ENCODE measurements around the gene FCRLB.

Gene FCRLB

DNA sequence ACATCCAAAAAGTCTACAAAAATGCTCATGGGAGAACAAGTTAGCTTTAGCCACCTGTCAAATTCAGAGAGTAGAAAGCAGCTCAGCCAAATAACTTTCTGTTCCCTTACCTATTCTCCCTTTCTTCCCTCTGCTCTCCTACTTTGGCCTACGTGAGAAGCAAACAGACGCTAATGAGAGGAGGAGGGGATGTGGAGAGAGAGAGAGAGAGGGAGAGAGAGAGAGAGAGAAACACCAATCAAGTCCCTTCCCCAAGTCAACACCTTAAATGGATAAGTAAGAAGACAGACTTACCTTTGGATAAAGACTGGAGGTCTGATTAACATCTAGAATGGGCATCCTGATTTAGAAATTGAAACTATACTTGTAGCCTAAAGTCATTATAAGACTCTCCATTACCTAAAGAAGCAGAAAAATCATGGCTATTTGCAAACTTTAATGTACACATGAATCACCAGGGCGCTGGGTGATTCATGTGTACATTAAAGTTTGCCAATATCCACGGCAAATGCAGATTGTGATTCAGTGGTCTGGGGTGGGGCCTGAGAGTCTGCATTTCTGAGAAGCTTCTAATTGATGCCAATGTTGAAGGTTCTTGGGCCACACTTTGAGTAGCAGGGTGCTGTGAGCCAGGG is 15.1 kb downstream of the FCRLB start:
- H3K4me3 ChIP-seq (ENCODE audit: low read depth in 1 of 2, low read length in 2 of 2): no peak overlapping the region
- H3K4me2 ChIP-seq (ENCODE audit: insufficient read depth, low read length): no peak overlapping the region
- H3K9ac ChIP-seq (ENCODE audit: low read depth, low read length): no peak overlapping the region
- peaks cover 11% of the 10 kb centered on the region for H3K4me1 ChIP-seq (ENCODE audit: insufficient read depth, low read length)
- ATAC-seq (ENCODE audit: insufficient read depth, low read depth) (no peak), DNase-seq (no peak)
- H3K9me3 ChIP-seq (ENCODE audit: insufficient read depth, low read length, severe bottlenecking): no peaks in the 10 kb centered on the region
- no peaks in the 10 kb centered on the region for H4K20me1 ChIP-seq (ENCODE audit: insufficient read depth, low read length)
- no peaks in the 10 kb centered on the region for H3K36me3 ChIP-seq (ENCODE audit: insufficient read depth, low read length)
- no peaks in the 10 kb centered on the region for H3K79me2 ChIP-seq (ENCODE audit: insufficient read depth, low read length)
- H2AFZ ChIP-seq (ENCODE audit: low read depth, low read length): no peak overlapping the region
- no peak for TF ChIP-seq EZH2 (IDR thresholded peaks at IDR 0.05; ENCODE audit: borderline replicate concordance, low read depth, low read length, severe bottlenecking)
- TF ChIP-seq, protein P1, sequence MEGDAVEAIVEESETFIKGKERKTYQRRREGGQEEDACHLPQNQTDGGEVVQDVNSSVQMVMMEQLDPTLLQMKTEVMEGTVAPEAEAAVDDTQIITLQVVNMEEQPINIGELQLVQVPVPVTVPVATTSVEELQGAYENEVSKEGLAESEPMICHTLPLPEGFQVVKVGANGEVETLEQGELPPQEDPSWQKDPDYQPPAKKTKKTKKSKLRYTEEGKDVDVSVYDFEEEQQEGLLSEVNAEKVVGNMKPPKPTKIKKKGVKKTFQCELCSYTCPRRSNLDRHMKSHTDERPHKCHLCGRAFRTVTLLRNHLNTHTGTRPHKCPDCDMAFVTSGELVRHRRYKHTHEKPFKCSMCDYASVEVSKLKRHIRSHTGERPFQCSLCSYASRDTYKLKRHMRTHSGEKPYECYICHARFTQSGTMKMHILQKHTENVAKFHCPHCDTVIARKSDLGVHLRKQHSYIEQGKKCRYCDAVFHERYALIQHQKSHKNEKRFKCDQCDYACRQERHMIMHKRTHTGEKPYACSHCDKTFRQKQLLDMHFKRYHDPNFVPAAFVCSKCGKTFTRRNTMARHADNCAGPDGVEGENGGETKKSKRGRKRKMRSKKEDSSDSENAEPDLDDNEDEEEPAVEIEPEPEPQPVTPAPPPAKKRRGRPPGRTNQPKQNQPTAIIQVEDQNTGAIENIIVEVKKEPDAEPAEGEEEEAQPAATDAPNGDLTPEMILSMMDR (IDR thresholded peaks at IDR 0.05; ENCODE audit: borderline replicate concordance, extremely low read depth, low read length, poor library complexity, severe bottlenecking): no peak
- H3K27me3 ChIP-seq (ENCODE audit: insufficient read depth, low read length, poor library complexity): peaks cover 43% of the 10 kb centered on the region
- H3K27ac ChIP-seq (ENCODE audit: low read length): no peak overlapping the region

DNA sequence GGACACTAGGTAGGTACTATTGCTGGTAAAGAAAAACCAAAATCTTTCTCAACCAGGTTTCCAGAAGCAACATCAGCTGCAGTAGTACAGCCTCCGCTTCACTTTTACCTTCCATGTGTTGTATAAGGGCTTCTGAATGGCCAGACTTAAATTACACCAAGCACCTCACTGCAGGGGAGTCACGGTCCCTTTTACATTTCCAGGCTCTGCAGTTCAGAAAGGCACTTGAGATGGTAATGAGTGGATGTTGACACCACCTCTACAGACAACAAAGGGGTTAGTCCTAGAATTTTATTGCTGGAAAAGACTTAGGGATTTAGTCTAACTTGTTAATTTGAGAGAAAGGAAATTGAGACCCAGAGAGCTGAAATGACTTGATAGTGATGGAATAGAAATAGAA is 16.3 kb downstream of the FCRLB start:
- H3K27me3 ChIP-seq (ENCODE audit: insufficient read depth, low read length, poor library complexity): peaks cover 31% of the 10 kb centered on the region
- H3K4me2 ChIP-seq (ENCODE audit: insufficient read depth, low read length): no peak overlapping the region
- no peak overlapping the region for H3K27ac ChIP-seq (ENCODE audit: low read length)
- H3K36me3 ChIP-seq (ENCODE audit: insufficient read depth, low read length): no peaks in the 10 kb centered on the region
- H3K9me3 ChIP-seq (ENCODE audit: insufficient read depth, low read length, severe bottlenecking): no peaks in the 10 kb centered on the region
- peaks cover 11% of the 10 kb centered on the region for H3K4me1 ChIP-seq (ENCODE audit: insufficient read depth, low read length)
- DNase-seq (no peak), ATAC-seq (ENCODE audit: insufficient read depth, low read depth) (no peak)
- H2AFZ ChIP-seq (ENCODE audit: low read depth, low read length): no peak overlapping the region
- no peak for TF ChIP-seq EZH2 (IDR thresholded peaks at IDR 0.05; ENCODE audit: borderline replicate concordance, low read depth, low read length, severe bottlenecking)
- TF ChIP-seq, protein P1 (IDR thresholded peaks at IDR 0.05; ENCODE audit: borderline replicate concordance, extremely low read depth, low read length, poor library complexity, severe bottlenecking): no peak
- H4K20me1 ChIP-seq (ENCODE audit: insufficient read depth, low read length): no peaks in the 10 kb centered on the region
- no peak overlapping the region for H3K4me3 ChIP-seq (ENCODE audit: low read depth in 1 of 2, low read length in 2 of 2)
- no peak overlapping the region for H3K9ac ChIP-seq (ENCODE audit: low read depth, low read length)
- H3K79me2 ChIP-seq (ENCODE audit: insufficient read depth, low read length): no peaks in the 10 kb centered on the region

DNA sequence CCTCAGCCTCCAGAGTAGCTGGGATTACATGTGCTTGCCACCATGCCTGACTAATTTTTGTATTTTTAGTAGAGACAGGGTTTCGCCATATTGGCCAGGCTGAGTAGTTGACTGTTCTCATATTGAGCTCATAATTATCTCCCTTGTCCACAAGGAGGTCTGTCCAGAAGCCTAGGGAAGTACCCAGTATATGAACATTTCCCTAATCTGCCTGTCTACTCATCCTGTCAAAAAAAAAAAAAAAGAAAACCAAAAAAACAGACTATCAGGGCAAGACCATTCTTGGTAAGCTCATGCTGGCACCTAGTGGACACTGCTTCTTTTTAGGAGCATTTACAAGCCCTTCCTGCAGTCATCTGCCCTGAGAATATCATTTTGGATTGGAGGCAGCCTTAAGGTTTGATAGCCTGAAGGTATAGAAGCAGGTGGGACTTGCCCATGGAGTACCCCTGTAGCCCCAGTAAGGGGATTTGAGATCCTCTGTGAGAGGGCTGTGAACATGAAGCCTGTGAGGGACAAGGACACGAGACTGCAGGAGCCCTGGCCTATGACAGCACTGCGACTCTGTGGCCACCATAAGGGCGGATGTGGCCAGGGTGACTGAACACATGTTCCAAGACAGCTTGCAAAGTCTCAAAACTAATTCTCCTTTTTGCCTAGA is 17.4 kb downstream of the FCRLB start:
- Histone ChIP-seq H3K27me3 (ENCODE audit: insufficient read depth, low read length, poor library complexity) (peaks cover 22% of the 10 kb centered on the region), H3K4me1 (ENCODE audit: insufficient read depth, low read length) (peaks cover 11% of the 10 kb centered on the region), H2AFZ (ENCODE audit: low read depth, low read length) (no peak overlapping the region), H3K4me3 (ENCODE audit: low read depth in 1 of 2, low read length in 2 of 2) (no peak overlapping the region), H4K20me1 (ENCODE audit: insufficient read depth, low read length) (no peaks in the 10 kb centered on the region), H3K27ac (ENCODE audit: low read length) (no peak overlapping the region), H3K36me3 (ENCODE audit: insufficient read depth, low read length) (no peaks in the 10 kb centered on the region), H3K4me2 (ENCODE audit: insufficient read depth, low read length) (no peak overlapping the region), H3K79me2 (ENCODE audit: insufficient read depth, low read length) (no peaks in the 10 kb centered on the region), H3K9me3 (ENCODE audit: insufficient read depth, low read length, severe bottlenecking) (no peaks in the 10 kb centered on the region), H3K9ac (ENCODE audit: low read depth, low read length) (no peak overlapping the region)
- TF ChIP-seq EZH2 (IDR thresholded peaks at IDR 0.05; ENCODE audit: borderline replicate concordance, low read depth, low read length, severe bottlenecking): no peak
- TF ChIP-seq, protein P1 (IDR thresholded peaks at IDR 0.05; ENCODE audit: borderline replicate concordance, extremely low read depth, low read length, poor library complexity, severe bottlenecking): peak; percentile 37
- DNase-seq: peak; percentile 43
- peak; percentile 76 for ATAC-seq (ENCODE audit: insufficient read depth, low read depth)
